C4-2B (cell line): Measurements from ENCODE around the gene ZCRB1.

ENCODE experiments used
- H3K27ac ChIP-seq: fragments of 450-650 bp; 2 replicates; pipeline ENCODE4 v1.5.1; 2017
- CTCF ChIP-seq: fragments of 450-650 bp; conservative IDR thresholded peaks from 2 replicates; pipeline ENCODE4 v1.5.1; 2017; ENCODE audit warnings: mild to moderate bottlenecking
- ZFX ChIP-seq: fragments of 450-650 bp; IDR thresholded peaks from 2 replicates; pipeline ENCODE4 v1.6.1; 2017

The ZCRB1 gene

GRCh38 chr12:42286741-42287140, 39.2 kb downstream of the ZCRB1 start:
- TF ChIP-seq ZFX = no peak
- TF ChIP-seq CTCF = no peak
- no peak overlapping the region for H3K27ac ChIP-seq

- no peak for TF ChIP-seq CTCF
- no peak for TF ChIP-seq ZFX
- no peak overlapping the region for H3K27ac ChIP-seq
These were observed 40.5 kb downstream of the ZCRB1 start for GRCh38 chr12:42285431-42285830.

GRCh38 chr12:42284876-42285275, 41.0 kb downstream of the ZCRB1 start:
- TF ChIP-seq CTCF (no peak), ZFX (no peak)
- no peak overlapping the region for H3K27ac ChIP-seq

GRCh38 chr12:42284157-42284556, 41.7 kb downstream of the ZCRB1 start:
- H3K27ac ChIP-seq = no peak overlapping the region
- no peak for TF ChIP-seq CTCF
- TF ChIP-seq ZFX = no peak

GRCh38 chr12:42283739-42284138, 42.2 kb downstream of the ZCRB1 start:
- TF ChIP-seq CTCF (no peak), ZFX (no peak)
- H3K27ac ChIP-seq = no peak overlapping the region

- no peak overlapping the region for H3K27ac ChIP-seq
- TF ChIP-seq ZFX (no peak), CTCF (no peak)
These were observed 43.6 kb downstream of the ZCRB1 start for GRCh38 chr12:42282294-42282693.

GRCh38 chr12:42281844-42282243, 44.0 kb downstream of the ZCRB1 start:
- H3K27ac ChIP-seq = no peak overlapping the region
- no peak for TF ChIP-seq CTCF
- TF ChIP-seq ZFX = no peak
